SK-N-SH (cell line): ENCODE measurements around the gene SESTD1. TPM values are rescaled to one million over a fixed set of nuclear protein-coding genes. Genes with fewer than 3 reads are reported as not detected.

Source experiments
- CTCF ChIA-PET: fragments of 300-600, 350-600 bp; formaldehyde crosslinking; extraction: SDS; loops from one replicate; lab custom pipeline; 2021; lab: Yijun Ruan, JAX
- POLR2A ChIA-PET: fragments of 350-600 bp; sonication (Branson Sonifier 250); formaldehyde crosslinking; extraction: SDS; loops from one replicate; lab custom pipeline; 2020; ENCODE audit warnings: antibody characterized with exemption, inconsistent platforms; lab: Yijun Ruan, JAX
- DNase-seq: peaks from one replicate; pipeline ENCODE4 v3.0.0; 2012
- H2AFZ ChIP-seq: fragments of 200-600 bp; sonication (generic); 2 replicates; pipeline ENCODE4 v1.8.1; 2016; ENCODE audit warnings: antibody characterized with exemption, mild to moderate bottlenecking, low read depth
- H3F3A ChIP-seq: fragments of 200-600 bp; sonication (generic); replicated peaks from 2 replicates; pipeline ENCODE3; 2016; ENCODE audit warnings: antibody characterized with exemption, mild to moderate bottlenecking; ENCODE audit not compliant: insufficient read depth
- H3K27ac ChIP-seq, 2 experiments: fragments of 200-500 bp in 1 of 2; fragments of 200-600 bp in 1 of 2; sonication (Bioruptor generic) in 1 of 2; sonication (generic), shearing (Covaris generic) in 1 of 2; 2 replicates each; pipeline versions ENCODE4 v1.5.1 to v1.6.1; 2014 to 2016; ENCODE audit warnings: low read depth in 2 of 2, inconsistent platforms in 1 of 2, low read length in 1 of 2, mild to moderate bottlenecking in 1 of 2, mixed read lengths in 1 of 2
- H3K27me3 ChIP-seq: fragments of 200-600 bp; sonication (generic), shearing (Covaris generic); 2 replicates; pipeline ENCODE4 v1.6.1; 2016; ENCODE audit warnings: mixed run types; ENCODE audit not compliant: insufficient read depth
- H3K36me3 ChIP-seq, 2 experiments: fragments of 200-500 bp in 1 of 2; fragments of 200-600 bp in 1 of 2; sonication (Bioruptor generic) in 1 of 2; sonication (generic) in 1 of 2; replicated peaks in 1 of 2; 2 replicates each; pipeline versions ENCODE3 to v1.5.1; 2014 to 2016; ENCODE audit warnings: low read length in 1 of 2, mild to moderate bottlenecking in 1 of 2; ENCODE audit not compliant: insufficient read depth in 2 of 2, control insufficient read depth in 1 of 2
- H3K4me1 ChIP-seq, 2 experiments: fragments of 200-500 bp in 1 of 2; fragments of 200-600 bp in 1 of 2; sonication (Bioruptor generic) in 1 of 2; sonication (generic), shearing (Covaris generic) in 1 of 2; 2 replicates each; pipeline versions ENCODE4 v1.5.1 to v1.6.1; 2014 to 2016; ENCODE audit warnings: low read depth in 1 of 2, low read length in 1 of 2, mixed run types in 1 of 2; ENCODE audit not compliant: insufficient read depth in 2 of 2, control insufficient read depth in 1 of 2
- H3K4me2 ChIP-seq: fragments of 200-600 bp; sonication (generic), shearing (Covaris generic); 2 replicates; pipeline ENCODE4 v1.6.1; 2017; ENCODE audit warnings: mixed run types
- H3K4me3 ChIP-seq, 2 experiments: fragments of 200-500 bp in 1 of 2; fragments of 200-600 bp in 1 of 2; sonication (Bioruptor generic) in 1 of 2; sonication (generic), shearing (Covaris generic) in 1 of 2; 2 replicates each; pipeline versions ENCODE4 v1.5.1 to v1.8.1; 2014 to 2016; ENCODE audit warnings: low read depth in 2 of 2, inconsistent platforms in 1 of 2, low read length in 1 of 2, mild to moderate bottlenecking in 1 of 2, mixed read lengths in 1 of 2, moderate library complexity in 1 of 2
- H3K79me2 ChIP-seq: fragments of 200-600 bp; sonication (generic); 2 replicates; pipeline ENCODE4 v1.8.1; 2017; ENCODE audit warnings: mild to moderate bottlenecking; ENCODE audit not compliant: insufficient read depth
- H3K9ac ChIP-seq: fragments of 200-600 bp; sonication (generic); 2 replicates; pipeline ENCODE4 v1.6.1; 2017; ENCODE audit warnings: mixed run types
- H3K9me2 ChIP-seq: fragments of 200-600 bp; sonication (generic); 2 replicates; pipeline ENCODE4 v1.6.1; 2017; ENCODE audit warnings: mixed run types
- H3K9me3 ChIP-seq: fragments of 200-600 bp; sonication (generic); 2 replicates; pipeline ENCODE4 v1.6.1; 2017; ENCODE audit warnings: mixed run types, mild to moderate bottlenecking, moderate library complexity
- H4K20me1 ChIP-seq: fragments of 200-600 bp; sonication (generic); 2 replicates; pipeline ENCODE4 v1.6.1; 2017; ENCODE audit warnings: mild to moderate bottlenecking, mixed run types; ENCODE audit not compliant: insufficient read depth
- CHD2 ChIP-seq: fragments of 150-350 bp; IDR thresholded peaks from 2 replicates; pipeline ENCODE4 v1.6.1; 2018; ENCODE audit warnings: low read length; ENCODE audit not compliant: partially characterized antibody
- EZH2phosphoT487 ChIP-seq: fragments of 200-600 bp; sonication (generic); IDR thresholded peaks from 2 replicates; pipeline ENCODE4 v1.6.1; 2017; ENCODE audit warnings: low read depth, mixed run types, mild to moderate bottlenecking, antibody characterized with exemption, moderate library complexity, borderline replicate concordance
- FOXJ3 ChIP-seq: sonication (generic); formaldehyde crosslinking; IDR thresholded peaks from 2 replicates; pipeline ENCODE4 v1.5.1; 2020; ENCODE audit warnings: mild to moderate bottlenecking, missing genetic modification reagents
- FOXM1 ChIP-seq: IDR thresholded peaks from 2 replicates; pipeline ENCODE4 v1.4.0; 2012; ENCODE audit warnings: low read depth, mild to moderate bottlenecking
- GATA2 ChIP-seq: sonication (generic); formaldehyde crosslinking; IDR thresholded peaks from 2 replicates; pipeline ENCODE4 v1.5.0; 2020; ENCODE audit warnings: mild to moderate bottlenecking, missing genetic modification reagents
- MEF2A ChIP-seq: IDR thresholded peaks from 2 replicates; pipeline ENCODE4 v1.4.0; 2012; ENCODE audit warnings: low read depth, borderline replicate concordance
- NFIC ChIP-seq: IDR thresholded peaks from 2 replicates; pipeline ENCODE4 v1.4.0; 2012; ENCODE audit warnings: borderline replicate concordance
- POLR2AphosphoS5 ChIP-seq: IDR thresholded peaks from 2 replicates; pipeline ENCODE4 v1.6.1; 2012; ENCODE audit warnings: low read depth, low read length
- RAD21 ChIP-seq: IDR thresholded peaks from 2 replicates; pipeline ENCODE4 v1.6.1; 2012; ENCODE audit warnings: mild to moderate bottlenecking, low read length
- REST ChIP-seq: IDR thresholded peaks from 2 replicates; pipeline ENCODE4 v1.6.1; 2012; ENCODE audit warnings: mild to moderate bottlenecking, low read depth, low read length, moderate library complexity
- TEAD4 ChIP-seq: IDR thresholded peaks from 2 replicates; pipeline ENCODE4 v1.4.0; 2012; ENCODE audit warnings: mild to moderate bottlenecking, borderline replicate concordance; ENCODE audit not compliant: insufficient read depth
- USF2 ChIP-seq: fragments of 150-350 bp; IDR thresholded peaks from 2 replicates; pipeline ENCODE4 v1.6.1; 2017; ENCODE audit warnings: antibody characterized with exemption, low read length, low read depth, borderline replicate concordance
- WGBS: methylation state at CpG from one replicate; pipeline ENCODE4 v1.1.6; 2017; ENCODE audit warnings: low lambda C conversion rate; 5-methylcytosine and 5-hydroxymethylcytosine counted together
- polyA plus RNA-seq, 3 experiments: library from polyadenylated mRNA; depleted of rRNA; stranded (reverse); fragments of >200 nt; gene quantifications; 2 replicates each; pipeline ENCODE4 v1.2.3, GENCODE V29; 2012
- TF ChIP-seq, protein P1 (sequence below): IDR thresholded peaks from 2 replicates; pipeline ENCODE4 v1.4.0; 2012; ENCODE audit warnings: low read depth, borderline replicate concordance
- TF ChIP-seq, protein P2 (sequence below): fragments of 150-350 bp; IDR thresholded peaks from 2 replicates; pipeline ENCODE4 v1.6.1; 2016; ENCODE audit warnings: mild to moderate bottlenecking, low read depth, low read length
- TF ChIP-seq, protein P3 (sequence below): IDR thresholded peaks from 2 replicates; pipeline ENCODE4; 2012
- TF ChIP-seq, protein P4 (sequence below): fragments of 200-600 bp; sonication (generic); IDR thresholded peaks from 2 replicates; pipeline ENCODE4 v1.6.1; 2017; ENCODE audit warnings: antibody characterized with exemption, mild to moderate bottlenecking, moderate library complexity

The SESTD1 gene
- polyA plus RNA-seq, 1 of the 3 experiments (the other 2 are of a cell fraction), result 4.6 TPM

DNA sequence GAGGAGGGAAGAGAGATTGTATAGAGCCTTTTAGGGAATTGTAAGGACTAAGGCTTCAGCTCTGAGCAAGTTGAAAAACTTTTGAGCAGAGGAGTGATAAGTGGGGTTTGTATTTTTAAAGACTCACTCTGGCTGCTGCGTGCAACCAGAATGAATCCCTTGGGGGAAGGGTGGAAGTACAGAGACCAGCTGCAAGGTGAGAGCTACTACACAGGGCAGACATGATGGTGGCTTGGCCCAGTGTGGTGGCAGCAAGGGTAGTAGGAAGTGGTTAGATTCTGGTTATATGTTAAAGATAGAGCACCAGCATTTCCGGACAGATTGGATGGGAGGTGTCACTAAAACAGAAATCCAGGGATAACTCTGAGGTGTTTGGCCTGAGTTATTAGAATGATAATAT is 10.1 kb upstream of the SESTD1 start:
- Histone ChIP-seq H3K9me2 (no peaks in the 10 kb centered on the region), H3K4me3 (no peak overlapping the region), H3K9me3 (no peaks in the 10 kb centered on the region), H3K4me1 (peaks cover 0 to 20% of the 10 kb centered on the region in 2 experiments), H3K4me2 (no peak overlapping the region), H4K20me1 (no peaks in the 10 kb centered on the region), H3F3A (peaks cover 5% of the 10 kb centered on the region), H3K27me3 (no peaks in the 10 kb centered on the region), H3K27ac (no peak overlapping the region), H2AFZ (no peak overlapping the region), H3K36me3 (no peaks in the 10 kb centered on the region), H3K79me2 (no peaks in the 10 kb centered on the region), H3K9ac (no peak overlapping the region)
- 59% methylated on average over 2 of the region's 2 CpGs for WGBS
- ChIA-PET POLR2A (no interaction called here), CTCF (interaction anchor here (1.6 kb wide), 1 partner anchor 20 kb away, joined by 4 read pairs; no protein-coding TSS in a partner anchor)
- DNase-seq, result no peak
- TF ChIP-seq, protein P1, sequence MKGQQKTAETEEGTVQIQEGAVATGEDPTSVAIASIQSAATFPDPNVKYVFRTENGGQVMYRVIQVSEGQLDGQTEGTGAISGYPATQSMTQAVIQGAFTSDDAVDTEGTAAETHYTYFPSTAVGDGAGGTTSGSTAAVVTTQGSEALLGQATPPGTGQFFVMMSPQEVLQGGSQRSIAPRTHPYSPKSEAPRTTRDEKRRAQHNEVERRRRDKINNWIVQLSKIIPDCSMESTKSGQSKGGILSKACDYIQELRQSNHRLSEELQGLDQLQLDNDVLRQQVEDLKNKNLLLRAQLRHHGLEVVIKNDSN, result no peak
- TF ChIP-seq, protein P2, sequence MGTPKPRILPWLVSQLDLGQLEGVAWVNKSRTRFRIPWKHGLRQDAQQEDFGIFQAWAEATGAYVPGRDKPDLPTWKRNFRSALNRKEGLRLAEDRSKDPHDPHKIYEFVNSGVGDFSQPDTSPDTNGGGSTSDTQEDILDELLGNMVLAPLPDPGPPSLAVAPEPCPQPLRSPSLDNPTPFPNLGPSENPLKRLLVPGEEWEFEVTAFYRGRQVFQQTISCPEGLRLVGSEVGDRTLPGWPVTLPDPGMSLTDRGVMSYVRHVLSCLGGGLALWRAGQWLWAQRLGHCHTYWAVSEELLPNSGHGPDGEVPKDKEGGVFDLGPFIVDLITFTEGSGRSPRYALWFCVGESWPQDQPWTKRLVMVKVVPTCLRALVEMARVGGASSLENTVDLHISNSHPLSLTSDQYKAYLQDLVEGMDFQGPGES, result no peak
- TF ChIP-seq EZH2phosphoT487, result no peak
- TF ChIP-seq, protein P3, sequence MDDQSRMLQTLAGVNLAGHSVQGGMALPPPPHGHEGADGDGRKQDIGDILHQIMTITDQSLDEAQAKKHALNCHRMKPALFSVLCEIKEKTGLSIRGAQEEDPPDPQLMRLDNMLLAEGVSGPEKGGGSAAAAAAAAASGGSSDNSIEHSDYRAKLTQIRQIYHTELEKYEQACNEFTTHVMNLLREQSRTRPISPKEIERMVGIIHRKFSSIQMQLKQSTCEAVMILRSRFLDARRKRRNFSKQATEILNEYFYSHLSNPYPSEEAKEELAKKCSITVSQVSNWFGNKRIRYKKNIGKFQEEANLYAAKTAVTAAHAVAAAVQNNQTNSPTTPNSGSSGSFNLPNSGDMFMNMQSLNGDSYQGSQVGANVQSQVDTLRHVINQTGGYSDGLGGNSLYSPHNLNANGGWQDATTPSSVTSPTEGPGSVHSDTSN, result no peak
- TF ChIP-seq, protein P4, sequence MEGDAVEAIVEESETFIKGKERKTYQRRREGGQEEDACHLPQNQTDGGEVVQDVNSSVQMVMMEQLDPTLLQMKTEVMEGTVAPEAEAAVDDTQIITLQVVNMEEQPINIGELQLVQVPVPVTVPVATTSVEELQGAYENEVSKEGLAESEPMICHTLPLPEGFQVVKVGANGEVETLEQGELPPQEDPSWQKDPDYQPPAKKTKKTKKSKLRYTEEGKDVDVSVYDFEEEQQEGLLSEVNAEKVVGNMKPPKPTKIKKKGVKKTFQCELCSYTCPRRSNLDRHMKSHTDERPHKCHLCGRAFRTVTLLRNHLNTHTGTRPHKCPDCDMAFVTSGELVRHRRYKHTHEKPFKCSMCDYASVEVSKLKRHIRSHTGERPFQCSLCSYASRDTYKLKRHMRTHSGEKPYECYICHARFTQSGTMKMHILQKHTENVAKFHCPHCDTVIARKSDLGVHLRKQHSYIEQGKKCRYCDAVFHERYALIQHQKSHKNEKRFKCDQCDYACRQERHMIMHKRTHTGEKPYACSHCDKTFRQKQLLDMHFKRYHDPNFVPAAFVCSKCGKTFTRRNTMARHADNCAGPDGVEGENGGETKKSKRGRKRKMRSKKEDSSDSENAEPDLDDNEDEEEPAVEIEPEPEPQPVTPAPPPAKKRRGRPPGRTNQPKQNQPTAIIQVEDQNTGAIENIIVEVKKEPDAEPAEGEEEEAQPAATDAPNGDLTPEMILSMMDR, result no peak
- no peak for TF ChIP-seq TEAD4
- TF ChIP-seq RAD21, result no peak
- TF ChIP-seq FOXJ3 (CRISPR knock-in tag), result no peak
- no peak for TF ChIP-seq FOXM1
- no peak for TF ChIP-seq POLR2AphosphoS5

- H3K4me2 ChIP-seq, result no peak overlapping the region
- CTCF ChIA-PET, result no interaction called here
- TF ChIP-seq CHD2 (no peak), REST (no peak), USF2 (no peak), MEF2A (no peak), GATA2 (CRISPR knock-in tag) (no peak), NFIC (no peak)
- no peak for DNase-seq
- no peaks in the 10 kb centered on the region for H3K9me3 ChIP-seq
- no peak overlapping the region for H2AFZ ChIP-seq
- 89% methylated on average over 6 of the region's 6 CpGs for WGBS
- H3K9ac ChIP-seq, result no peak overlapping the region
- no peaks in the 10 kb centered on the region for H3K79me2 ChIP-seq
- H4K20me1 ChIP-seq, result no peaks in the 10 kb centered on the region
- no peak overlapping the region for H3K4me3 ChIP-seq
- H3K27ac ChIP-seq, result no peak overlapping the region
- H3K36me3 ChIP-seq, result no peaks in the 10 kb centered on the region
- H3F3A ChIP-seq, result peaks cover 5% of the 10 kb centered on the region
- no peaks in the 10 kb centered on the region for H3K9me2 ChIP-seq
- no peaks in the 10 kb centered on the region for H3K27me3 ChIP-seq
- POLR2A ChIA-PET, result no interaction called here
- H3K4me1 ChIP-seq, result peaks cover 0 to 20% of the 10 kb centered on the region in 2 experiments
Measured at GRCh38 chr2:179273461-179273962, 8.9 kb upstream of the SESTD1 start.
